Stimulated activated naive B cell treated with anti-CD40 and anti-IgM and Interleukin-4, amounts not matched to agents 10 μg/mL and 1 μg/mL and 100 μg/mL, for 72 hours (primary cell): ENCODE measurements around the gene SGSM1.
"Not testable (repeated sequence)": the region's sequence is repeated elsewhere in the genome, so short reads cannot be mapped to it uniquely, and the experiment has no call there.

ENCODE experiments used
- ATAC-seq, 2 donors: fragments of 150-1000 bp; cut with Tn5 transposase; replicated peaks; 2 replicates each; pipeline ENCODE4 v1.10.0; 2021; ENCODE audit warnings: moderate library complexity in 1 of 2
- DNase-seq: peaks from one replicate; pipeline ENCODE4 v3.0.0; 2021
- H3K27ac Mint-ChIP-seq: one replicate; pipeline ENCODE4 v1.8.0; 2022; ENCODE audit warnings: mild to moderate bottlenecking, mixed read lengths
- H3K27me3 Mint-ChIP-seq, 2 donors: one replicate each; pipeline ENCODE4 v1.8.0; 2022; ENCODE audit warnings: mixed read lengths in 2 of 2
- H3K36me3 Mint-ChIP-seq, 2 donors: one replicate each; pipeline ENCODE4 v1.8.0; 2022; ENCODE audit warnings: mixed read lengths in 2 of 2, mild to moderate bottlenecking in 1 of 2
- H3K4me1 Mint-ChIP-seq, 2 donors: one replicate each; pipeline ENCODE4 v1.8.0; 2022; ENCODE audit warnings: mixed read lengths in 2 of 2, mild to moderate bottlenecking in 1 of 2
- H3K4me3 Mint-ChIP-seq, 2 donors: one replicate each; pipeline ENCODE4 v1.8.0; 2022; ENCODE audit warnings: mild to moderate bottlenecking in 2 of 2, mixed read lengths in 2 of 2, moderate library complexity in 1 of 2
- H3K9me3 Mint-ChIP-seq, 2 donors: one replicate each; pipeline ENCODE4 v1.8.0; 2022; ENCODE audit warnings: mixed read lengths in 2 of 2, mild to moderate bottlenecking in 1 of 2

Gene SGSM1

DNA sequence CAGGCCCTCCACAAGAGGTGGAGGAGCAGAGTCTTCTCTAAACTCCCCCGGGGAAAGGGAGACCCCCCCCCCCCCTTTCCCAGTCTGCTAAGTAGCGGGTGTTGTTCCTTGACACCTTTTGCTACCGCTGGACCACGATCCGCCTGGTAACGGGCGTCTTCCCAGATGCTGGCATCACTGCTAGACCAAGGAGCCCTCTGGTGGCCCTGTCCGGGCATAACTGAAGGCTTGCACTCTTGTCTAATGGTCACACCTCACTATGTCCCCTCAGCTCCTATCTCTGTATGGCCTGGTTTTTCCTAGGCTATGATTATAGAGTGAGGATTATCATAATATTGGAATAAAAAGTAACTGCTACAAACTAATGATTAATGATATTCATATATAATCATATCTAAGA is 31.5 kb downstream of the SGSM1 start:
- not testable (repeated sequence) for ATAC-seq, H3K36me3 Mint-ChIP-seq, DNase-seq, H3K9me3 Mint-ChIP-seq, H3K4me1 Mint-ChIP-seq, H3K4me3 Mint-ChIP-seq, H3K27ac Mint-ChIP-seq
- peaks cover 5 to 15% of the 10 kb centered on the region in 2 donors for H3K27me3 Mint-ChIP-seq

DNA sequence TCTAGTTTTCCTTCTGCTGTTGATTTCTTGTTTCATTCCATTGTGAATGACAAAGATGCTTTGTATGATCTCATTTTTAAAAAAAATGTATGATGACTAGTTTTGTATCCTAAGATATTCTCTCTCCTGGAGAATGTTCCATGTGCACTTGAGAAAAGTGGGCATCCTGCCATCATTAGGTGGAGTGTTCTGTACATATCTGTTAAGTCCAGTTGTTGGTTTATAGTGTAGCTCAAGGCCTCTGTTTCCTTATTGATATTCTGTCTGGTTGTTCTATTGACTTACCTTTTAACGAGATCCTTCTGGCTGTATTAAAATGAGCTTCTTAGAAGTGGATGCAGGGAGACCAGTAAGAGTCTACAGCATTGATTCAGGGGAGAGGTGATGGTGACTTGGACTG is 35.2 kb downstream of the SGSM1 start:
- H3K36me3 Mint-ChIP-seq, result no peaks in the 10 kb centered on the region
- H3K27ac Mint-ChIP-seq, result no peak overlapping the region
- DNase-seq (no peak), ATAC-seq (no peak)
- peaks cover 12 to 44% of the 10 kb centered on the region in 2 donors for H3K27me3 Mint-ChIP-seq
- H3K4me3 Mint-ChIP-seq, result no peak overlapping the region
- H3K4me1 Mint-ChIP-seq, result peaks cover 0 to 1% of the 10 kb centered on the region in 2 donors
- peaks cover 0 to 2% of the 10 kb centered on the region in 2 donors for H3K9me3 Mint-ChIP-seq

DNA sequence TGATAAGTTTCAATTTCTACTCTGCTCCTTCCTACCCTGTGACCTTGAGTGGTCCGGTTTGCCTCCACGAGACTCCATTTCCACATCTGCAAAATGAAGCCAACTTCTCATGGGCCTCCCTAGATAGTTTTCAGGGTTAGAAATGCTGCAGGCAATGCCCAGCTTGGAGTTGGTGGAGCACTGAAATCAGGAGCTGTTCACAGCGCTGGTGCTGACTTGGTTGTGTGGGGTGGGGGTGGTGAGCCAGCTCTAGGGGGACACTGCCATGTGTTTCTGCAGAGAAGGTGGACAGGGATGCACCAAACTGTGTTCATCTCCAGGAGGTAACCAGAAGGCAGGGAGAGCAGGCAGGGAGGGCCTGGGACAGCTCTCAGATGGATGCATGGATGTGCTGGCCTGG is 37.0 kb downstream of the SGSM1 start:
- H3K27ac Mint-ChIP-seq, result no peak overlapping the region
- peaks cover 0 to 2% of the 10 kb centered on the region in 2 donors for H3K9me3 Mint-ChIP-seq
- H3K4me3 Mint-ChIP-seq, result no peak overlapping the region
- H3K4me1 Mint-ChIP-seq, result peaks cover 0 to 1% of the 10 kb centered on the region in 2 donors
- H3K36me3 Mint-ChIP-seq, result no peaks in the 10 kb centered on the region
- peaks cover 18 to 50% of the 10 kb centered on the region in 2 donors for H3K27me3 Mint-ChIP-seq
- DNase-seq (no peak), ATAC-seq (no peak)

DNA sequence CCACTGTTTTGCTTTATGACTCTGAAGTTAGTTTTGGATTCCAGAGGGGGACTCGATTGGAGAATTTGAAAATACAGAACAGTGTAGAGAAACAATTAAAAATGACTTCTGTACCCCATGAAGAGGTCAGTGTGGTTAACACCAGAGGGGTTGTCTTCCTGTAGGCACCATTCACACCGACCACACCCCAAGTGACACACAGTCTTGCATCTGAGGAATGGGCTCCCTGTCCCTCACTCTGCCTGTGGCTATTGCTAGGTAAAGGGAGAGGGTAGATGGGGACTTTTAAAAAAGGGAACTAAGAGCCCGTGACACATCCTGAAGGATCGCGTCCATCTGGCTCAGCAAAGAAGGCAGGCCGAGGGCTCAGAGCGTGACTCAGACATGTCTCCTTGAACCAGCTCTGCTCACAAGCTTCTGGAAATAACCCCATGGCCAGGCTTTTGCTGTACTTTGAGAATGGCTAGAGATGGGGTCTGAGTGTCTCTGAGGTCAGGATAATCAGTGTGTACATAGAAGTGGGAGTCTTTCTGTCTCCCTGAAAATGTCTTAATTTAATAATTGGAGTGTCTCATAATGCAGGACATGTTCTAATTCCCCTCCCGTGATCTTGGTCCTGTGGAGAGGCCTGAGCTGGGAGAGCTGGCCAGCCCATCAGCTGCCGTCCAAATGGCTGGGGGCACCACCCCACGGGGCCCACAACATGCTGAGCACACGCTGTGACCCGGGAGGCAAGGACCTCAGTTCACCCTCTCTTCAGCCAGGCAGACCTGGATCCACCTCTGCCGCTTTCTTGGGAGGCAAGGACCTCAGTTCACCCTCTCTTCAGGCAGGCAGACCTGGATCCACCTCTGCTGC is 39.3 kb downstream of the SGSM1 start:
- DNase-seq, result no peak
- Mint-ChIP-seq H3K4me3 (no peak overlapping the region), H3K9me3 (no peaks in the 10 kb centered on the region), H3K27ac (no peak overlapping the region), H3K27me3 (peaks cover 24 to 56% of the 10 kb centered on the region in 2 donors), H3K4me1 (no peaks in the 10 kb centered on the region), H3K36me3 (no peaks in the 10 kb centered on the region)
- peak; percentile 53 to 80 for ATAC-seq

DNA sequence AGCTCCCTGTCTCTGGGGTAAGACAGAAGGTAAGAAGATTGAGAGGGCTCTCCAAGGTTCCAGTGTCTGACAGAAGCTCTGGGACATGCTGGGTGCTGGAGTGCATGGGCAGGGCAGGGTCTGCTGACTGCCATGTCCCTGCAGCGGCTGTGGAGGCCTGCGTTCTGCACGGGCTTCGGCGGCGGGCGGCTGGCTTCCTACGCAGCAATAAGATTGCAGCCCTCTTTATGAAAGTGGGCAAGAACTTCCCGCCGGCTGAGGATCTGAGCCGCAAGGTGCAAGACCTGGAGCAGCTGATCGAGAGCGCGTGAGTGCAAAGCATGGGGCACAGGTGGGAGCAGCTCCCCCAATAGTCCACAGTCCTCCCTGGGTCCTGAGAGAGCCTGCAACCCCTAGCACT is 41.5 kb downstream of the SGSM1 start:
- DNase-seq, result no peak
- Mint-ChIP-seq H3K36me3 (no peaks in the 10 kb centered on the region), H3K9me3 (no peaks in the 10 kb centered on the region), H3K4me1 (no peaks in the 10 kb centered on the region), H3K27ac (no peak overlapping the region), H3K27me3 (peaks cover 24 to 41% of the 10 kb centered on the region in 2 donors), H3K4me3 (no peak overlapping the region)
- ATAC-seq, result no peak

DNA sequence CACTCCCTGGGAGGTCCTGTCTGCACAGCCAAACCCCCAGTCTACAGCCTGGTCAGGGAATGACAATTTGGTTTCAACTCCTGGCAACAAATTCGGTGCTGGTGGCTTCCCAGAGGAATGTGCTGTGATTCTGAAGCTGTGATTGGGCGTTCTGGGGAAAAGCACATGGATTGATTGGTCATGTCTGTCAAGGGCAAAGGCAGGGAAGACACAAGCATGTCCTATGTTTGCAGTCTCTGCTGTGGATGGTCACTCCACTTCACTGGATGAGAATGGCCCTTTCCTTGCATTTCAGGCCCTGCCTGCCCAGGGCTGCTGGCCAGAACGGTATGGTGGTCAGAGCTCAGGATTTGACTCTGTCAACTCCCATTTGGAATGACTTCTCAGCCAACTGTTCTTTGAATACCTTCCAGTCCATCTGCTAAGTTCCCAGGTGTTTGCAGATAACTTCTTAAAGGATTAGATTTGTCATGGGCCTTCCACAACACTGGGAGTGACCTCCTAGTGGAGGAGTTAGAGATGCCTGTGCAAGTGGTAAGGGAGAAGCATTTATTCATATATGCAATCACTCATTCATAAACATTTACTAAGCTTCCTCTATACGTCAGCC is 42.7 kb downstream of the SGSM1 start:
- DNase-seq (no peak), ATAC-seq (no peak)
- Mint-ChIP-seq H3K9me3 (no peaks in the 10 kb centered on the region), H3K4me3 (no peak overlapping the region), H3K27me3 (peaks cover 24 to 32% of the 10 kb centered on the region in 2 donors), H3K27ac (no peak overlapping the region), H3K4me1 (no peaks in the 10 kb centered on the region), H3K36me3 (no peaks in the 10 kb centered on the region)

DNA sequence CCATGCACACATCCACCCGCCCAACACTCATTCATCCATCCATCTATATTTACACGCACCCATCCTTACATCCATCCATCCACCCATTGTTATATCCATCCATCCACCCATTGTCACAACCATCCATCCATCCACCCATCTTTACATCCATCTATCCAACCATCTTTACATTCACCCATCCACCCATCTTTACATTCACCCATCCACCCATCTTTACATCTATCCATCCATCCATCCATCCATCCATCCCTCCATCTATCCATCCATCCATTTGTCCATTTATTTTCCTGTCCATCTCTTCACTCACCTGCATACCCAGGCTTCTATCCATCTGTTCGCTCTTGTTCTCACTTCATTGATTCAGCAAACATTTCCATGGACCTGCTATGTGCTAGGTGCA is 49.8 kb downstream of the SGSM1 start:
- ATAC-seq (no peak), DNase-seq (no peak)
- H3K27ac Mint-ChIP-seq, result no peak overlapping the region
- no peak overlapping the region for H3K4me3 Mint-ChIP-seq
- peaks cover 0 to 3% of the 10 kb centered on the region in 2 donors for H3K9me3 Mint-ChIP-seq
- H3K36me3 Mint-ChIP-seq, result no peaks in the 10 kb centered on the region
- peaks cover 4 to 6% of the 10 kb centered on the region in 2 donors for H3K27me3 Mint-ChIP-seq
- H3K4me1 Mint-ChIP-seq, result no peaks in the 10 kb centered on the region

DNA sequence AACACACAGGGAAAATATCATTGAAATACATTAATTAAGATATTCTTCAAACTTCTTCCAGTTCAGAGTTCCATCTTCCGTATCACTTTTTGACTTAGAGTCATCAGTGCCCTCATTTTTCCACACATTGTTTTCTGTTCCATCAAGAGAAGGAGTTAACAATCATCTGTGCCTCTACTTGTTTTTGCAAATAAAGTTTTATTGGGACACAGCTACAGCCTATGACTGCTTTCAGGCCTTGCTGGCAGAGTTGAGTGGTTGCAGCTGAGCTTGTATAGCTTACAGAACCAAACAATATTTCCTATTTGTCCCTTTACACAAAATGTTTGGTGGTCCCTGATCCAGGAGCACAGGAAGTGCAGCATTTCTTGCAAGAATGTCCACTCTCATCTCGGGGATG is 51.6 kb downstream of the SGSM1 start:
- ATAC-seq (no peak), DNase-seq (no peak)
- Mint-ChIP-seq H3K36me3 (no peaks in the 10 kb centered on the region), H3K4me1 (no peaks in the 10 kb centered on the region), H3K27me3 (peaks cover 4 to 6% of the 10 kb centered on the region in 2 donors), H3K27ac (no peak overlapping the region), H3K9me3 (peaks cover 0 to 3% of the 10 kb centered on the region in 2 donors), H3K4me3 (no peak overlapping the region)

DNA sequence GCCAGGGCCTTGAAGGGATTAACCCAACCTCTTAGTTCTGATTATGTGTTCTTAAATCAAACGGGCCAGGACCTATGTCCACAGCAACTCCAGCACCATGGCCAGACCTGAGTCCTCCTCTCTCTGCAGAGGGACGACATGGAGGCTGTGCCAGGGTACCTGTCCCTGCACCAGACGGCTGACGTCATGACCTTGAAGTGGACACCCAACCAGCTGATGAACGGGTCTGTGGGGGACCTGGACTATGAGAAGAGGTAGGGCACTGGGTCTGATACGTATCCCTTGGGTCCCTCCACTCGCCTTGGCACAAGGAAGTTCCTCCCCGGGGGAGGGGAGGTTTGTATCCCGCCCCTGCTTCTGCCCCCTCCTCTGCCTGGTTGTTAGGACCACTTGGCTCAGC is 53.6 kb downstream of the SGSM1 start:
- H3K36me3 Mint-ChIP-seq, result no peaks in the 10 kb centered on the region
- DNase-seq (no peak), ATAC-seq (no peak)
- peaks cover 0 to 6% of the 10 kb centered on the region in 2 donors for H3K9me3 Mint-ChIP-seq
- H3K4me3 Mint-ChIP-seq, result no peak overlapping the region
- no peak overlapping the region for H3K27ac Mint-ChIP-seq
- peaks cover 14 to 20% of the 10 kb centered on the region in 2 donors for H3K27me3 Mint-ChIP-seq
- no peaks in the 10 kb centered on the region for H3K4me1 Mint-ChIP-seq

DNA sequence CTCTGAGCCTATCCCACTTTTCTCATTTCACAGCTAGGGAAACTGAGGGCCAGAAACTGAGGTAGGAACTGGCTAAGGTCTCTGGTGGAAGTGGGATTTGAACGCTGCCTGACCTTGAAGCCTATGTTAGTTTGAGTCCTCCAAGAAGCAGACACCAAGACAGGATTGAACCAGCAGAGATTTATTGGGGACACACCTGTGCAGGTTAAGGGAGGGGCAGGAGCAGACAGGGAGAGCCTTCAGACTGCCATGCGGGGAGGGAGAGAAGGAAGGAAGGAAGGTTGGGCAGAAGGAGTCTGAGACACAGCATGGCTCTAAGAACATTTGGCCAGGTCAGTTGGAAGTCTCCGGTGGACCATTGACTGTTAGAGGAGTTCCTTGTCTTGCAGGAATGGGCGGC is 59.5 kb downstream of the SGSM1 start:
- no peak overlapping the region for H3K4me3 Mint-ChIP-seq
- peaks cover 0 to 3% of the 10 kb centered on the region in 2 donors for H3K9me3 Mint-ChIP-seq
- H3K36me3 Mint-ChIP-seq, result no peaks in the 10 kb centered on the region
- peaks cover 19 to 31% of the 10 kb centered on the region in 2 donors for H3K27me3 Mint-ChIP-seq
- no peak for ATAC-seq
- no peak overlapping the region for H3K27ac Mint-ChIP-seq
- DNase-seq, result no peak
- H3K4me1 Mint-ChIP-seq, result no peaks in the 10 kb centered on the region

DNA sequence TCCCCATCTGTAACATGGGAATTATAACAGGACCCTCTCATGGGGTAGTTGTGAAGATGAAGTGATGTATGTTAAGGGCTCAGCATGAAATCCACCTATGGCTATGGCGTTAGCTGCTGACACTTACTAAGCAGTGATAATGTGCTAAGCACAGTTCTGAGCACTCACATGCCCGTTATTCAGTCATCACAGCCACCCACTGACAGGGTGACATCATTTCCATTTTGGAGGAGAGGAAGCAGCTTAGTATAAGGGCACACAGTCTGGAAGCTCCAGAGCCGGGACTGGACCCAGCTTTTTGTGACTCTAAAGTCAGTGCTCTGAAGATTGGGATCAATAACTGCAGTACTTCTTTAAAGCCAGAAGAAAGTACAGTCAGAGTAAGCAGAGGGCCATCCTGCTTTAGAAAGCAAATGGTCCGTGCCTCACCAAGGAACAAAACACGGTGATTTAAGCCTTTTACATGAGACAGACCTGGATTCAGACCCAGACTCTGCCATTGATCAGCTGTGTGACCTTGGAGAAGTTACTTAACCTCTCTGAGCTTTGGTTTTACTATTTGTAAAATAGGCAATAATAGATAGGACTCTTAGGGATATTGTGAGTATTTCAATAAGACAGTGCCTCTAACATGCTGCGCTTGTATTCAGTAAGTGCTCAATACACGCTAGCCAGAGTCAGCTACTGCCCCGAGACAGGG is 61.5 kb downstream of the SGSM1 start:
- peaks cover 0 to 3% of the 10 kb centered on the region in 2 donors for H3K9me3 Mint-ChIP-seq
- no peak for ATAC-seq
- no peaks in the 10 kb centered on the region for H3K36me3 Mint-ChIP-seq
- no peak overlapping the region for H3K27ac Mint-ChIP-seq
- peaks cover 19 to 31% of the 10 kb centered on the region in 2 donors for H3K27me3 Mint-ChIP-seq
- no peak overlapping the region for H3K4me3 Mint-ChIP-seq
- no peak for DNase-seq
- H3K4me1 Mint-ChIP-seq, result no peaks in the 10 kb centered on the region

DNA sequence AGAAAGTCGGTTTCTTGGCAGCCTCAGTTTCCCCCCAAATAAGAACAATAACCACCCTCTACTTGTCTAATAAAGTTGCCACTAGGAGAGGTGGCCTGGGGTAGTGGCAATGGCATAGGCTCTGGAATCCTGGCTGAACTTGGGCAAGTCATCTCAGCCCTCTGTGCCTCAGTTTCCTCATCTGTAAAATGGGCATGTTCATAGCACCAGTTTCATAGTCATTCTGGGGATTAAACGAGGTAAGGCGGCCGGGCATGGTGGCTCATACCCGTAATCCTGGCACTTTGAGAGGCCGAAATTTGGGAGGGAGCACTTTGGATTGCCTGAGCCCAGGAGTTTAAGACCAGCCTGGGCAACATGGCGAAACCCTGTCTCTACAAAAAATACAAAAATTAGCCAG is 63.0 kb downstream of the SGSM1 start:
- DNase-seq (no peak), ATAC-seq (no peak)
- peaks cover 13 to 23% of the 10 kb centered on the region in 2 donors for H3K27me3 Mint-ChIP-seq
- no peaks in the 10 kb centered on the region for H3K36me3 Mint-ChIP-seq
- H3K4me1 Mint-ChIP-seq, result no peaks in the 10 kb centered on the region
- H3K9me3 Mint-ChIP-seq, result peaks cover 0 to 3% of the 10 kb centered on the region in 2 donors
- no peak overlapping the region for H3K27ac Mint-ChIP-seq
- no peak overlapping the region for H3K4me3 Mint-ChIP-seq

DNA sequence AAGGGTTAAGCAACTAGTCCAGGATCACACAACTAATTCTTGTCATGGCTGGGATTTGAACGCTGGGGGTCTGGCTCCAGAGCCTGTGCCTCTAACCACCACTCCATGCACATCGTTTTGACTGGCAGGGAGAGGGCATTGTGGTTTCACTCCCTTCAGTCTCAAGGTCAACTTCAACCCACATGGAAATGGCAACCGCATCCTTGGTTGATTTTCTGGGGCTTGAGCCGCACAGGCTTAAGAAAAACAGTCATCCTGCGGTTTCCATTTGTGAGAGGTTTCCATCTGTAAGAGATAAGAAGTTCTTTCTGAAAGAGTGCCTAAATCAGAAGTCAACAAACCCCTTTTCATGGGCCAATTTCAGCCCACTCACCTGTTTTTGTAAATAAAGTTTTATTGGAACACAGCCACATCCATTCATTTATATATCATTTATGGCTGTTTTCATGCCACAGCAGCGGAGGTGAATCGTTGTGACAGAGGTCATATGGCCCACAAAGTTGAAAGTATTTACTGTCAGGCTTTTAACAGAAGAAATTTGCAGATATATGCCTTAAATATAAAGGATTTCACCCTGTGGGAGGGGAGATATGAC is 65.7 kb downstream of the SGSM1 start:
- H3K27me3 Mint-ChIP-seq, result peaks cover 0 to under 1% of the 10 kb centered on the region in 2 donors
- no peaks in the 10 kb centered on the region for H3K36me3 Mint-ChIP-seq
- H3K4me1 Mint-ChIP-seq, result no peaks in the 10 kb centered on the region
- no peaks in the 10 kb centered on the region for H3K9me3 Mint-ChIP-seq
- DNase-seq, result no peak
- H3K27ac Mint-ChIP-seq, result no peak overlapping the region
- no peak for ATAC-seq
- H3K4me3 Mint-ChIP-seq, result no peak overlapping the region

DNA sequence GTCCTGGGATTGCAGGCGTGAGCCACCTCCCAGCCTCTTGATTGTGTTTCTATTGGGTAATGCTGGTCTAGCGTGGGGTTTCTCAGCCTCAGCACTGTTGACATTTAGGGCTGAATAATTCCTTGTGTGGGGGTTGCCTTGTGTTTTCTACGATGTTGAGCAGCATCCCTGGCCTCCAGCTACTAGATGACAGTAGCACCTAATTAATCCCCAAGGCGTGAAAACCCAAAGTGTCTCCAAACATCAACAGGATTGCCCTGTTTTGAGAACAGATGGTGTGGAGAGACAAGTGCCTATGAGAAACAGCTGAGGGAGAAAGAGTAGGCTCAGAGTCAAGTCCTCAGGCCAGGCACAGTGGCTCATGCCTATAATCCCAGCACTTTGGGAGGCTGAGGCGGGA is 67.2 kb downstream of the SGSM1 start:
- H3K36me3 Mint-ChIP-seq, result no peaks in the 10 kb centered on the region
- no peak for ATAC-seq
- H3K27me3 Mint-ChIP-seq, result no peaks in the 10 kb centered on the region
- no peaks in the 10 kb centered on the region for H3K4me1 Mint-ChIP-seq
- no peak for DNase-seq
- H3K4me3 Mint-ChIP-seq, result no peak overlapping the region
- no peak overlapping the region for H3K27ac Mint-ChIP-seq
- H3K9me3 Mint-ChIP-seq, result no peaks in the 10 kb centered on the region
